22Rv1 (cell line): Measurements from ENCODE around the gene RHOXF2.
"Not testable (repeated sequence)": the region's sequence is repeated elsewhere in the genome, so short reads cannot be mapped to it uniquely, and the experiment has no call there.

ENCODE experiments used
- H3K27ac ChIP-seq: fragments of 450-650 bp; 2 replicates; pipeline ENCODE4 v1.5.1; 2017
- ZFX ChIP-seq: fragments of 450-650 bp; IDR thresholded peaks from 2 replicates; pipeline ENCODE4 v1.6.1; 2017; ENCODE audit warnings: antibody characterized with exemption, borderline replicate concordance
- TF ChIP-seq, protein P1 (sequence below): fragments of 450-650 bp; IDR thresholded peaks from 2 replicates; pipeline ENCODE4 v1.5.1; 2017; ENCODE audit warnings: mild to moderate bottlenecking

RHOXF2 gene

DNA sequence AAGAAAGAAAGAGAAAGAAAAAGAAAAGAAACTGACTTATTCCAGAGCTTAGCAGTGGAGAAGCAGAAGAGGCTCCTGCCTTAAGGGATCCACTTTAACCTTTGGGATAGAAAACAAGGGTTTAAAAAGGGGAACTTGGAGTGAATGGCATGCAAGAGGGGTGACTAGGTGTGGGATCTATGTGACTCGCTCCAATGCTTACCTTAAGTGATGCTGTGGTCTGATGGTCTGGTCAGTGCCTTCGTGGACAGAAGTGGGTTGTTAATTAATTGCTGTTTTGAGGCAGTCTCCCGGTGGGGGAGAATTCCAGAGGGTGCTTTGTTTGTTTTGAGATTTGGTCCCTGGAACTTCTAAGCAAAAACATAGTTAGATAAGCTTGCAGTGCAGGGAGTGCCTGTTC is 21.6 kb upstream of the RHOXF2 start:
- no peak for TF ChIP-seq ZFX
- TF ChIP-seq, protein P1, sequence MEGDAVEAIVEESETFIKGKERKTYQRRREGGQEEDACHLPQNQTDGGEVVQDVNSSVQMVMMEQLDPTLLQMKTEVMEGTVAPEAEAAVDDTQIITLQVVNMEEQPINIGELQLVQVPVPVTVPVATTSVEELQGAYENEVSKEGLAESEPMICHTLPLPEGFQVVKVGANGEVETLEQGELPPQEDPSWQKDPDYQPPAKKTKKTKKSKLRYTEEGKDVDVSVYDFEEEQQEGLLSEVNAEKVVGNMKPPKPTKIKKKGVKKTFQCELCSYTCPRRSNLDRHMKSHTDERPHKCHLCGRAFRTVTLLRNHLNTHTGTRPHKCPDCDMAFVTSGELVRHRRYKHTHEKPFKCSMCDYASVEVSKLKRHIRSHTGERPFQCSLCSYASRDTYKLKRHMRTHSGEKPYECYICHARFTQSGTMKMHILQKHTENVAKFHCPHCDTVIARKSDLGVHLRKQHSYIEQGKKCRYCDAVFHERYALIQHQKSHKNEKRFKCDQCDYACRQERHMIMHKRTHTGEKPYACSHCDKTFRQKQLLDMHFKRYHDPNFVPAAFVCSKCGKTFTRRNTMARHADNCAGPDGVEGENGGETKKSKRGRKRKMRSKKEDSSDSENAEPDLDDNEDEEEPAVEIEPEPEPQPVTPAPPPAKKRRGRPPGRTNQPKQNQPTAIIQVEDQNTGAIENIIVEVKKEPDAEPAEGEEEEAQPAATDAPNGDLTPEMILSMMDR, result no peak
- H3K27ac ChIP-seq, result no peak overlapping the region

DNA sequence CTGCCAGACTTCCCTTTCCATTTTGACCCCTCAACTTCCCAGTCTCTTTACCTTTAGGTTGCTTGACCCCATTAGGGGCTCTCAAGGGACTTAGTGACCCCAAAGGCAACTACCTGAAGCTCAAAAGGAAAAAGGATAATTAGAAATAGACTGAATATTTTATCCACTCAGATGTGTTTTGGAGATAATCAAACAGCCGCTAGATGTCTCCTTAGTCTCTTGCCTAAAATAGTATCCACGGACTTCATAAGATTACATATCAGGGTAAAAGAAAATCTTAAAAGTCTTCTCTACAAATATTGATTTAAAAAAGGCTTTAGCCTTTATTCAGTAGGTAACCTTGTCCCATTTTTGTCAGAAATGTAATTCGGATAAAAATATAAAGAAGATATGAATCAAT is 21.0 kb upstream of the RHOXF2 start:
- no peak overlapping the region for H3K27ac ChIP-seq
- TF ChIP-seq, protein P1, result peak; percentile 35
- no peak for TF ChIP-seq ZFX

DNA sequence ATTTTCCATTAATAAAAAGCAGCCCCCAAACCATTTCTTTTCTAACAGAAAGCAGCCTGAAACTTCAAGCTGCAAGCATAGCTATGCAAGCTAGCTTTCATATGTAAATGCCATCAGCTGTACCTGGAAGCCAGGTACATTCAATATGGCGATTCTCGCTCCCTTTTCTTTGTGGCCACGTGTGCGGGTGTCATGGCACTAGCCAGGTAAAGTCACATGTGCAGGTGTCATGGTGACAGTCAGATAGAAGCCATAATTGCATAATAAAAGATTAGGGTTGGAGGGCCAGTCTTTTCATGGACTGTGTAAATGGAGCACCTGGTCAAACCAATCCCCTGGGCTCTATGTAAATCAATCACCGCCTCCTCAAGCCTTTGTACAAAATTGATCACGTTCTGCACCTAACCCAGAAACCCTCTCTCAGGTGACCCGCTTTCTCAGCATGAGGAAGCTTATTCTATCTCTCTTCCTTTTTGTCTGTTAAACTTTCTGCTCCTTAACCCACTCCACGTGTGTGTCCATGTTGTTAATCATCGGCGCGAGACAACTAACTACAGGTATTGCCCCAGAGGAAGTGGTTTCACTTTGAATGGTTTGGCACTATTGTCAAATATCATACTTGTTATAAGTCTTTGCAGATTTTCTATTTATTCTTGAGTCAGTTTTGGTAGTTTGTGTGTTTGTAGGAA is 18.0 kb upstream of the RHOXF2 start:
- no peak for TF ChIP-seq ZFX
- TF ChIP-seq, protein P1, result no peak
- H3K27ac ChIP-seq, result no peak overlapping the region

DNA sequence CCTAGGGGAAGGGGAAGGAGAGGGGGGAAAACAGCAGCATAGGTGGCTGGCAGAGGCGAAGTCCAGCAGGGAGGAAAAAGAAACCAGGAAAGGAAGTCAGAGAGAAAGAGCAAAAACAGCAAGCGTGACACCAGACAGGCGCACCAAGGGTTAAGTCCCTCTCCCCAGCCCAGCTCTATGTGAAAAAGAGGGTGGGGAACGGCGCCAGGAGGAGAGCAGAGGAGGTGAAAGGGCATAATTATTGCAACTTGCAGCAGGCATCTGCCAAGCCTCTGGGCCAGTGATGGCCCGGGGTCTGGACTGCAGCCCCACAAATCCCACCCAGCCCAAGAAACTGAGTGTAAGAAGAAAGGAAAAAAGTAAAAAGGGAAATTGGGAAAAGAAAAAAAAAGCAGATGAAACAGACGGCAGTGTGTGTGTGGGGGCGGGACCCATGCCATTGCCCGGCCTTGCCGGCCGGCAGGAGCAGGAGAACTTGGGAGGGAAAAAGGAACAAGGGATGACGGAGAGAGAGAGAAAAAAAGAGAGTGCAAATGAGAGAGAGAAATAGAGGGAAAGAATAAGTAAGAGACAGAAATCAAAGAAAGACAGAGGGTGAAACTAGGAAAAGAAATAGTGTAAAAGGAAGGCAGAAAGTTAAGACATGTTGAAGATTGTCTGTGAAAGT is 14.1 kb upstream of the RHOXF2 start:
- no peak overlapping the region for H3K27ac ChIP-seq
- TF ChIP-seq, protein P1, result no peak
- no peak for TF ChIP-seq ZFX

DNA sequence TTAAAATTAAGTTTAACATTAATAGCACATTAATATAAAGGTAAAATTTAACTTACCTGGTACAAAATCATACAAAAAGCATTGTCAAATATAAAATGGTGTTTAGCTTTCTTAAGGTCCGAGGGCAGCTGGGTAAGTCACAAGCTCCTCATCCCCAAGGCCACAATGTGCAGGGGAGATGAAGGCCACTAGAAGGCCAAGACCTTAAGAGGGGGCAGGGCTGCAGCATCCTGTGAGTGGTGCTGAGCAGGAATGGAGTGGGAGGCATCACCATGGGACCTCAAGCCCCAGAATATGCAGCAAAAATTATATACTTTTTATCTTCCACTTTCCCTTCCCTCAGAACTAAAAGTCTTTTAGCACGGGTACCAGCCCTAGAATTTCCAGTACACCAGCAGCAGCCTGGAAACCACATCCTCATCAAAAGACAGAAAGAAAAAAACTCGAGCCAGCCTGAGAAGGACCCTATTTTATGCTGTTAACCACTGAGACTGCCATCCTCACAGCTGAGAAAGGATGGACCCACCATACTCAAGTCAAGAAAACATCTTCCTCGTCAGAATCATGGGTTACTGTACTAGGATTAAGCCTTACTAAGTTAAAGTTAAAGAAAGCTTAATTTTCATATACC is 13.0 kb upstream of the RHOXF2 start:
- TF ChIP-seq, protein P1, result no peak
- TF ChIP-seq ZFX, result no peak

DNA sequence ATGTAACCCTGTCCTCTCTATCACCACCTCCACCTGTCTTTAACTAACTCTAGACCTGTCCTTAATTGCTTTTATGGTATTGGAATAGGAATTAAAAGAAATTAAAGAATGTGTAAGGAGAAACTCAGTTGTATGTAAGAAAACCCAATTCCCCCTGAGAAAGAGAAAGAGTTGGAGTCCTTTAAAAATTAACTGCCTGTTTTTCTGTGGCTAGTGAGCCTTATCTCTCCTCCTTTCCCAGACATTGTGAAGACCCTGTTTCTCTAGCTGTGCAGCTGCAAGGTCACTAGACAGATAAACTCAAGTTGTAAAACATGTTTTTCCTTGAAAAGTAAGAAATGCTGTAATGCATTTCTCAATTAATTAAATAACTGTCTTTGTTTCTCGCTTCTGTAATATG is 12.1 kb upstream of the RHOXF2 start:
- not testable (repeated sequence) for H3K27ac ChIP-seq

More for the DNA sequence above, 13.0 kb upstream of the RHOXF2 start:
- no peak overlapping the region for H3K27ac ChIP-seq

DNA sequence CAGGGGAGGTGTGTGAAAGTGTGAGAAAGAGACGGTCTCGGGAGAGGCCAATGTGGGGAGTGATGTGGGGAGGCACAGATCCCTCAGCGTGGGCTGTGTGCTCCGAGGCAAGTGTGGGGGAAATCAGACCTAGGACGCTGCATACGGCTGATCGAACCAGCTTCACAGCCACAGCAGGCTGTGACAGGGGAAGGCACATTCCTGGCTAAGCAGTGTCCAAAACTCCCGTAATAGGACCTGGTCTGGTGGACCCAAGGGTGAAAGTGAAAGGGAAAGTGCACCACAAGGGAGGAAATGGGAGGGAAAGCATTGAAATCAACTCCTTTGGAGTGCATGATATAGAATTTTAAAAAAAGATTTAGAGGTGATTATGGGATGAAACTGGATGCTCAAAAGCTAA is 10.9 kb upstream of the RHOXF2 start:
- TF ChIP-seq, protein P1, result no peak
- TF ChIP-seq ZFX, result no peak
- no peak overlapping the region for H3K27ac ChIP-seq

DNA sequence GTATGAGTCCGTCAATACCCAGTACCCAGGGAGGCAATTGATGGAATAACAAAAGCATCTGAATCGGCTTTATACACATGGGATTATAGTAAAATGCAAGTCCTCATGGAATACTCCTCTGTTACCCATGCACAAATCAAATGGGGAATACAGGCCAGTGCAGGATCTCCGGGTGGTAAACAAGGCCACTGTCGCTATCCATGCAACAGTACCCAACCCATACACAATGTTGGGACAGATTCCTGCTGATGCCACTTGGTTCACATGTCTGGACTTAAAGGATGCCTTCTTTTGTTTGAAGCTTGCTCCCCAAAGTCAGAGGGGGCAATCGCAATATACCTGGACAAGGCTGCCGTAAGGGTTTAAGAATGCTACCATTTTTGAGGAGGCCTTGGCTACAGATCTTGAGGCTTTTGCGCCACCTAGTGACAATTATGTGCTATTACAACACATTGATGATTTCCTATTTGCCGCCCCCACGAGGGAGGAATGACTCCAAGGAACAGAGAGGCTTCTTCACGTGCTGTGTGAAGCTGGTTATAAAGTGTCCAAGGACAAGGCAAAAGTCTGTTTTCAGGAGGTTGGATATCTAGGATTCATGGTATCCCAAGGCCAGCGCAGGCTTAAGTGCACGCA is 8.2 kb upstream of the RHOXF2 start:
- H3K27ac ChIP-seq, result not testable (repeated sequence)

DNA sequence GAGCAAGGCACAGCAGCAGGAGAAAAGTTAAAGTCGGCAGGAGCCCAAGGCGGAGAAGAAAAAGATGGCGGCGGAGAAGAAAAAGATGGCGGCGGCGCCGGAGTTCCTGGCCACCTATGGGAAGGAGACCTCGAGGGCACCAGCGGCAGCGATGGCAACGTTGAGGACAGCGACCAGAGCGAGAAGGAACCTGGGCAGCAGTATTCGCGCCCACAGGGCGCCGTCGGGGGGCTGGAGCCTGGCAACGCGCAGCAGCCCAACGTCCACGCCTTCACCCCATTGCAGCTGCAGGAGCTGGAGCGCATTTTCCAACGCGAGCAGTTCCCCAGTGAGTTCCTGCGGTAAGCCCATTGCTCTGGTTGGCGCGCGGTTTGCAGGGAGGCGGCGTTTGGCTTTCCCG is 673 bp downstream of the RHOXF2 start:
- not testable (repeated sequence) for H3K27ac ChIP-seq

DNA sequence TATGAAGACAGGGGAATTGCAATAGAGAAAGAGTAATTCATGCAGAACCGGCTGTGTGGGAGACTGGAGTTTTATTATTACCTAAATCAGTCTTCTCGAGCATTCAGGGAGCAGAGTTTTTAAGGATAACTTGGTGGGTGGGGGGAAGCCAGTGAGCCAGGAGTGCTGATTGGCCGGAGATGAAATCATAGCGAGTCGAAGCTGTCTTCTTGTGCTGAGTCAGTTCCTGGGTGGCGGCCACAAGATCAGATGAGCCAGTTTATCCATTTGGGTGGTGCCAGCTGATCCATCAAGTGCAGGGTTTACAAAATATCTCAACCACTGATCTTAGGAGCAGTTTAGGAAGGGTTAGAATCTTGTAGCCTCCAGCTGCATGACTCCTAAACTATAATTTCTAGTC is 34.8 kb downstream of the RHOXF2 start:
- H3K27ac ChIP-seq, result not testable (repeated sequence)

DNA sequence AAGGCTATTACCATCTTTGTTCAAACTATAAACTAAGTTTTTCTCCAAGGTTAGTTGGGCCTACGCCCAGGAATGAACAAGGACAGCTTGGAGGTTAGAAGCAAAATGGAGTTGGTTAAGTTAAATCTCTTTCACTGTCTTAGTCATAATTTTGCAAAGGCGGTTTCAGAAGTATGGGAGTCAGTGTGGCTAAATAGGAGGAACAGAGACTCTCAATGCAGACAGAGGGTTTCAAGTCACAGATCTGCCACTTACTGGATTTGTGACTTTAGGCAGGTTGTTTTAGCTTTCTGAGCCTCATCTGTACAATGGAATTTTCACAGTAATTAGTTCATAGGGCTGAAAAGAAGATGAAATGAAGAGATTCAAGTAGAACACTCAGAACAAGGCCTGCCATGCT is 35.3 kb downstream of the RHOXF2 start:
- not testable (repeated sequence) for H3K27ac ChIP-seq

DNA sequence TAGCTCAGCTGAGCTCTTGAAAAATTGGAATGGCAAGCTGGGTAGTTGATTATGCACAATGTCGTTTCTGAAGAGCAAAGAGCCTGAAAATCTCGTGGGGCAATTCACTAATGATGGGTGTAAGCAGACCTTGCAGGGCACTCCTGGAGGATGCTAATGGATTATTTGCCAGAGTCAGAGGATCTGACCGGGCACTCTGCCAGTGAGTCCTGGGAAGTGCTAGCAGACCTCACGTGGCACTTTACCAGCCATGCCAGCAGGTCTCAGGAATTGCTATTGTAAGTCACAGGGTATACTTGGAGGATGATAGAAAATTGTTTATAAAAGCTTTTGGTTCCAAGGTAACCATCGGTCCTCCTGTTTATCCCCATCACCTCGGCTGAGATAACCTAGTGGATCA is 37.4 kb downstream of the RHOXF2 start:
- not testable (repeated sequence) for H3K27ac ChIP-seq
